K562 (cell line): ENCODE measurements around the gene PEX5.

Experiments
- ARNT ChIP-seq, 2 experiments: fragments of 450-650 bp; IDR thresholded peaks; 2 replicates each; pipeline ENCODE4 v1.6.1; 2016; ENCODE audit warnings: mild to moderate bottlenecking in 1 of 2
- ATF4 ChIP-seq: fragments of 450-650 bp; formaldehyde crosslinking; IDR thresholded peaks from 2 replicates; pipeline ENCODE4 v1.4.0; 2022; ENCODE audit warnings: mild to moderate bottlenecking, moderate library complexity
- NFIC ChIP-seq: fragments of 450-650 bp; IDR thresholded peaks from 2 replicates; pipeline ENCODE4 v1.6.1; 2017; ENCODE audit warnings: mild to moderate bottlenecking, inconsistent platforms

GRCh38 chr12:7221486-7221885 is 32.0 kb downstream of the PEX5 start:
- TF ChIP-seq ATF4 (CRISPR knock-in tag): no peak
- TF ChIP-seq NFIC: no peak
- no peak for TF ChIP-seq ARNT (IDR thresholded peaks at IDR 0.05)
